Measurements from ENCODE around the gene RAVER1.

- TF ChIP-seq MYNN (tag by site-specific recombination; IDR thresholded peaks at IDR 0.05; ENCODE audit: borderline replicate concordance): no peak
- TF ChIP-seq CTCF (tag by site-specific recombination; IDR thresholded peaks at IDR 0.05): no peak
- TF ChIP-seq ZEB2 (tag by site-specific recombination; IDR thresholded peaks at IDR 0.05): peak; percentile 71
- TF ChIP-seq ZXDB (tag by site-specific recombination; IDR thresholded peaks at IDR 0.05): peak; percentile 92
- TF ChIP-seq SALL2 (tag by site-specific recombination; IDR thresholded peaks at IDR 0.05; ENCODE audit: borderline replicate concordance): no peak
- TF ChIP-seq ZNF239 (tag by site-specific recombination; IDR thresholded peaks at IDR 0.05): no peak
- TF ChIP-seq YY1 (tag by site-specific recombination; IDR thresholded peaks at IDR 0.05): peak; percentile 96
- TF ChIP-seq ZNF112 (tag by site-specific recombination; IDR thresholded peaks at IDR 0.05): no peak
- TF ChIP-seq ZNF560 (tag by site-specific recombination; IDR thresholded peaks at IDR 0.05; ENCODE audit: borderline replicate concordance): no peak
- TF ChIP-seq ZNF843 (tag by site-specific recombination; IDR thresholded peaks at IDR 0.05): 0 out of 2 replicates have a peak, but pooled peaks have one; percentile 30
- peak; percentile 71 for TF ChIP-seq GLIS2 (tag by site-specific recombination; IDR thresholded peaks at IDR 0.05)
- TF ChIP-seq, protein P1, sequence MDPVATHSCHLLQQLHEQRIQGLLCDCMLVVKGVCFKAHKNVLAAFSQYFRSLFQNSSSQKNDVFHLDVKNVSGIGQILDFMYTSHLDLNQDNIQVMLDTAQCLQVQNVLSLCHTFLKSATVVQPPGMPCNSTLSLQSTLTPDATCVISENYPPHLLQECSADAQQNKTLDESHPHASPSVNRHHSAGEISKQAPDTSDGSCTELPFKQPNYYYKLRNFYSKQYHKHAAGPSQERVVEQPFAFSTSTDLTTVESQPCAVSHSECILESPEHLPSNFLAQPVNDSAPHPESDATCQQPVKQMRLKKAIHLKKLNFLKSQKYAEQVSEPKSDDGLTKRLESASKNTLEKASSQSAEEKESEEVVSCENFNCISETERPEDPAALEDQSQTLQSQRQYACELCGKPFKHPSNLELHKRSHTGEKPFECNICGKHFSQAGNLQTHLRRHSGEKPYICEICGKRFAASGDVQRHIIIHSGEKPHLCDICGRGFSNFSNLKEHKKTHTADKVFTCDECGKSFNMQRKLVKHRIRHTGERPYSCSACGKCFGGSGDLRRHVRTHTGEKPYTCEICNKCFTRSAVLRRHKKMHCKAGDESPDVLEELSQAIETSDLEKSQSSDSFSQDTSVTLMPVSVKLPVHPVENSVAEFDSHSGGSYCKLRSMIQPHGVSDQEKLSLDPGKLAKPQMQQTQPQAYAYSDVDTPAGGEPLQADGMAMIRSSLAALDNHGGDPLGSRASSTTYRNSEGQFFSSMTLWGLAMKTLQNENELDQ (tag by site-specific recombination; IDR thresholded peaks at IDR 0.05; ENCODE audit: low read depth): no peak
These were observed 17.8 kb downstream of the RAVER1 start, which contains the start of gene FDX2 for GRCh38 chr19:10315335-10316214.

All from HEK293 (cell line).